ENCODE measurements around the gene NCS1.

NCS1 gene

DNA sequence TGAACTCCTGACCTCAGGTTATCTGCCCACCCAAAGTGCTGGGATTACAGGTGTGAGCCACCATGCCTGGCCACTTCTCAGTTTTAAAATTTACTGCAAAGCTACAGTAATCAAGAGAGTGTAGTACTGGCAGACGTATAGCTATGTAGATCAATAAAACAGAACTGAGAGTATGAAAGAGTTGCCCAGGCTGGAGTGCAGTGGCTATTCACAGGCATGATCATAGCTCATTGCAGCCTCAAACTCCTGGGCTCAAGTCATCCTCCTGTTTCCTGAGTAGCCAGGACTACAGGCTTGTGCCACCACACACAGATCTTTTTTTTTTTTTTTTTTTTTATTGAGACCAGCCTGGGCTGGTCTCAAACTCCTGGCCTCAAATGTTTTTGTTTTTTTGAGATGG lies 26.5 kb upstream of the NCS1 start:
- no peak for DNase-seq (ENCODE audit: insufficient read length, low spot score)
- FAIRE-seq: no peak

DNA sequence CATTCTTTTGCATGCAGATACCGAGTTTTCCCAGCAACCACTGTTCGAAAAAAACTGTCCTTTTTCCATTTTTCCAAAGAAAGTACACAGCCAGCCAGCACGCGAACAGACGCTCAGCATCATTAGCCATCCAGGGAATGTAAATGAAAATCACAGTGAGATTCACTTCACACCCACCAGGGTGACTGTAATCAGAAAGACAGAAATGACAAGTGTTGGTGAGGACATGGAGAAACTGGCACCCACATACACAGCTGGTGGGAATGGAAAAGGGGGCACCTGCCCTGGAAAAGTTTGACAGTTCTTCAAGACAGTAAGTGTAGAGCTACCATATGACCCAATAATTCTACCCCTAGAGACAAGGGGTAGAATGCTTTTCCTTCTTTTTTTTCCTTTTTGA lies 25.0 kb upstream of the NCS1 start:
- DNase-seq (ENCODE audit: insufficient read length, low spot score) (no peak), FAIRE-seq (no peak)

DNA sequence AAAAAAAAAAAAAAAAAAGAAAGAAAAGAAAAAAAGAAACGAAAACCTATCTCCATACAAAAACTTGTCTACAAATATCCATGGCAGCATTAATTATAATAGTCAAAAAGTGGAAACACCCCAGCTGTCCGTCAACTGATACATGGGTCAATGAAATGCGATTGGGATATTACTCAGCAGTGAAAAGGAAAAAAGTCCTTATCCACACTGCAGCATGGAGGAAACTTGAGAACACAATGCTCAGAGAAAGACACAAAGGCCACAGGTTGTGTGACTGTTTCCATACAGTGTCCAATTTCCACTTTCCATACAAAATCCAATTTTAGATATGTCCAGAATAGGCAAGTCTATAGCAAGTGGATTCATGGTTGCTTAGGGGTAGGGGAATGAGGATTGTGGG lies 24.3 kb upstream of the NCS1 start:
- DNase-seq (ENCODE audit: insufficient read length, low spot score) (no peak), FAIRE-seq (no peak)

GRCh38 chr9:130149031-130149430 lies 23.2 kb upstream of the NCS1 start:
- DNase-seq (ENCODE audit: insufficient read length, low spot score) (no peak), FAIRE-seq (no peak)

GRCh38 chr9:130149654-130150286 lies 22.4 kb upstream of the NCS1 start:
- FAIRE-seq (no peak), DNase-seq (ENCODE audit: insufficient read length, low spot score) (no peak)

- FAIRE-seq: no peak
Measured at GRCh38 chr9:130150779-130151382, 21.3 kb upstream of the NCS1 start.

GRCh38 chr9:130154816-130155215 lies 17.4 kb upstream of the NCS1 start:
- DNase-seq (ENCODE audit: insufficient read length, low spot score) (no peak), FAIRE-seq (no peak)

More at GRCh38 chr9:130150779-130151382, 21.3 kb upstream of the NCS1 start:
- DNase-seq (ENCODE audit: insufficient read length, low spot score): no peak

DNA sequence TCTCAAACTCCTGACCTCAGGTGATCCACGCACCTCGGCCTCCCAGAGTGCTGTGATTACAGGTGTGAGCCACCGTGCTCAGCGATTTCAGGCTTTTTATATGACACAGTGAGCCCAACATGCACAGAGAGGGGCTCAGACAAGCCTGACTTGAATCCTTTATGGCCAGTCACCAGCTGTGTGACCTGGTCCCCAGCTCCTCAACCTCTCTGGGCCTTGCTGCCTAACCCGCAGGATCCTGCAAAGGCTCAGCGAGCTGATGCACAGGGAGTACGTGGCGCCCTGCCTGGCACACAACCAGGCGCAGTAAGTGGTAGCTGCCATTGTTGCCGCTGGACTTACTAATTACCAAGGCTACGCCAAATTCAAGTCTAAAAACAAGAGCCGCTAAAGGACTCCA lies 16.6 kb upstream of the NCS1 start:
- no peak for FAIRE-seq
- no peak for DNase-seq (ENCODE audit: insufficient read length, low spot score)

- FAIRE-seq (no peak), DNase-seq (ENCODE audit: insufficient read length, low spot score) (no peak)
Measured at GRCh38 chr9:130156672-130157071, 15.5 kb upstream of the NCS1 start.

DNA sequence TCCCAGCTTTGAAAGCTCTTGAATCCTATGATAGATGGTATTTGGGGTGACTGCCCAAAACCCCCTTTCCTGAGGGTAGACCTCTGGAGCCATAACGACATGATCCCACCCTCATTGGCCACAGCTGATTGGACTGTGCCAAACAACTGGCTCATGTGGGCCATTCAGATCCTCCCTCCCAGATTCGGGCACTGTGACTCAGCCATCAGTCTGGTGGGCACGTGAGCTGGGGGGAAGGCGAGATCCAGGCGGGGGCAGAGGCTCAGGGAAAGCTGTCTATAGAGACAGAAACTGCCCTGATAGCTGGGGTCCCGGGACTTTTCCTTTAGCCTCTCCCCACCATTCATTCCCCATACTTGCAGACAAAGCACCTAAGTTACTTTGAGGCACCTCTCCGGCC lies 15.1 kb upstream of the NCS1 start:
- DNase-seq (ENCODE audit: insufficient read length, low spot score) (no peak), FAIRE-seq (no peak)

DNA sequence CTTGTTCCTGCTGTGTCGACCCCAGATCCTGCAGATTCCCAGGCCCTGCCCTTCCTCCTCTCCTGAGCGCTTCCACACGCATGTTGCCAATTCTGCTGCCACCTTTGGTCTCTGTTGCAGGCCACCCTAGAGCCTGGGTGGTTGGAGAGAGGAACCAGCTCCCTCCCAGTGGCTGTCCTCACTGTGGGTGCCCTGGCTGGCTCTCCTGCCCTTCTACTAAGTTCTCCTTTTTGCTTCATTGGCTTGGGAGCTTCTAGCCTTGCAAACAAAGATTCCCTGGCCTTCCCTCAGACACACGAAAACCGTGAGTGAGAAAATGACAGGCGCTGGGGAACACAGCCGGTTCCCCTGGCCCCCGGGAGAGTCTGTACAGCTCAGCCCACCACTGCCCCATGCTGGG lies 14.2 kb upstream of the NCS1 start:
- FAIRE-seq: no peak
- no peak for DNase-seq (ENCODE audit: insufficient read length, low spot score)

- FAIRE-seq (no peak), DNase-seq (ENCODE audit: insufficient read length, low spot score) (no peak)
Measured at GRCh38 chr9:130159057-130159456, 13.1 kb upstream of the NCS1 start.

GRCh38 chr9:130159915-130160670 lies 12.1 kb upstream of the NCS1 start:
- FAIRE-seq: no peak
- DNase-seq (ENCODE audit: insufficient read length, low spot score): no peak

- DNase-seq (ENCODE audit: insufficient read length, low spot score) (no peak), FAIRE-seq (no peak)
Measured at GRCh38 chr9:130160862-130161470, 11.2 kb upstream of the NCS1 start.

DNA sequence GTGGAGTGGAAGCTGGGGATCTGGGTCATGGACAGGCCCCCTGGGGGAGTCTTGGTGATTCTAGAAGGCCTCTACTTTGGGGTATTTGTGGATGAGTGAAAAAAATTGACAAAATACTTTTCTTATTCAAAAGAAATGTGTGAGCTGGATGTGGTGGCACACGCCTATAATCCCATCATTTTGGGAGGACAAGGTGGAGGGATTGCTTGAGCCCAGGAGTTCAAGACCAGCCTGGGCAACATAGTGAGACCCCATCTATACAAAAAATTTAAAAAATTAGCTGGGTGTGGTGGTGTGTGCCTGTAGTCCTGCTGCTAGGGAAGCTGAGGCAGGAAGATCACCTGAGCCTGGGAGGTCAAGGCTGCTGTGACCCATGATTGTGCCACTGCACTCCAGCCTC lies 6.6 kb upstream of the NCS1 start:
- DNase-seq (ENCODE audit: insufficient read length, low spot score): no peak
- no peak for FAIRE-seq

DNA sequence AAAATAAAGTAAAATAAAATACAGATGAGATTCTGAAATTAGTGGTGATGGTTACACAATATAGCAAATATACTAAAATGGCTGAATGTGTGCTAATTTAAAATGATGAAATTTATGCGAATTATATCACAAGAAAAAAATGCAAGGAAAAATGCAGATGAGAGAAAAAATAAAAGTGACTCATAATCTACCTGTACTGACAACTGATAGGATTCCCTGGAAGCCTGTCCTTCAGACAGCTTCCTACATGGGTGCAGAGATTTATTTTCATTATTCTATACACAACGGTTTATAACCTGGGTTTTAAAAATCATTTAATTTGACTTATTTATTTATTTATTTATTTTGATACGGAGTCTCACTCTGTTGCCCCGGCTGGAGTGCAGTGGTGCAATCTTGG lies 5.8 kb upstream of the NCS1 start:
- FAIRE-seq: no peak

GRCh38 chr9:130167927-130168326 lies 4.3 kb upstream of the NCS1 start:
- DNase-seq (ENCODE audit: insufficient read length, low spot score): no peak
- FAIRE-seq: no peak

More for the DNA sequence above, 5.8 kb upstream of the NCS1 start:
- DNase-seq (ENCODE audit: insufficient read length, low spot score): no peak

DNA sequence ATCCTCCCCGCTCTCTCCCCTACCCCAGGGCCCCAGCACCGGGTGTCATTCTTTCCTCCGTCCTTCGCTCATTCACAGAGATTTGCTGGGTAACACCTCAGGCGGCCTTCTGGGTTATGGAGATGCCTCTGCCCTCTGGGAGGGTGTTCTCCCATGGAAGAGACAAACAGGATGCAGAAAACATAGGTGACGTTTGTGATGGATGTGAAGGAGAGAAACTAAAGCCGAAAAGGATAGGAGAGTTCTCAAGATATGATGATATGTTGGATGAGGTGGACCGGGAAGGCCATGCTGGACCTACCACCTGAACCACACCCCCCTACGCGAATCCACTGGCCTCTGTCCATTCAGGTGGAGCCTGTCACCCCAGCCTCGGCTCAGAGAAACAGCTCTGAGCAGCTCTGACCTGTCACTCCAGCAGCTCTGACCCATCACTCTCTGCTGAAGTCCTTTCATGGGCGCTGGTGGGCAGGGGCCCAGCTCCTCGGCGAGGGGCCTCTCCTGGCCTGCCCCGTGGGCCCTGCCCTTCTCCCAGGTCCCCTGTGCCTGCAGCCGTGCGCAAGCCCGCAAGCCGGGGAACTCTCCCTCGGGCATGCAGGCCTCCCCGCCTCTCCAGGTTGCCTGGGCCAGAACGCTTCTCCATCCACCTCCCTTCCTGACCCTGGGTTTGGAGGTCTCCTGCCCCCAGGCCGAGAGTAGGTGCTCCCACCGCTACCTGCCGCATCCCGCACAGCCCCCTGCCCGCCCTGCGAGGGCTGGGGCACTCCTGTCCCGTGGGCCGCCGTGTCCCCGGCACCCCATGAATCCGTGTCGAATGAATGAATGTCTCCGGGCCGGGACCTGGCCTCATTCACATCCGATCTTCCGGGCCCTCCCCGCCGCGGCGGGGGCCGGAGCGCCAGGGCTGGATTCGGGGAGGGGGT lies 717 bp upstream of the NCS1 start:
- FAIRE-seq (no peak), DNase-seq (ENCODE audit: insufficient read length, low spot score) (no peak)

- no peak for FAIRE-seq
- DNase-seq (ENCODE audit: insufficient read length, low spot score): no peak
Measured at GRCh38 chr9:130172858-130173665, 858 bp downstream of the NCS1 start.

GRCh38 chr9:130173666-130173983 lies 1.4 kb downstream of the NCS1 start:
- DNase-seq (ENCODE audit: insufficient read length, low spot score): no peak
- FAIRE-seq: no peak
